GM18868 (cell line): ENCODE measurements around the gene SORCS3.

Experiments
- ATAC-seq: cut with Tn5 transposase; IDR thresholded peaks from one replicate; pipeline ENCODE4 v1.9.1; 2021; ENCODE audit warnings: mild to moderate bottlenecking, moderate library complexity; ENCODE audit not compliant: unreplicated experiment

Gene SORCS3

GRCh38 chr10:104642658-104643302, 1.7 kb downstream of the SORCS3 start:
- peak; percentile 42 for ATAC-seq

GRCh38 chr10:104643303-104643663, 2.2 kb downstream of the SORCS3 start:
- ATAC-seq: no peak

GRCh38 chr10:104646146-104646545, 5.1 kb downstream of the SORCS3 start:
- ATAC-seq: no peak

- ATAC-seq: no peak
These were observed 7.3 kb downstream of the SORCS3 start for GRCh38 chr10:104648421-104648820.

DNA sequence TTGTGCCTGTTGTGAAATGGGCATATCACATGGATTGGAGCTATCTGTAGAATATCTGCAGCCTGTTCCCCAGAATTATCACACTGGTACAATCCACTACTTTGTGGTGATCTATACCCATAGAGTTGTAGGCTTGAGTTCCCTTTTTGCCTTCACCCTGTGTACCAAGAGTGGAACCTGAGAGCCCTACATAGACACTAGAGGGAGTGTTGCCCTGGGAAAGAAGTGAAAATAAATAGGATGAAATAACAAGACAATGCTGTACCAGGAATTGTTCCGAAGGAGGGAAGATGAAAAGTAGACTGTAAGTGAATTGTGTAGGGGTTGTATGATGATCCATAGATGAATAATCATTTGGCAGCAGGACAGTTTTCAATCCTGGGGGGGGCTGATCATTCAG, 9.0 kb downstream of the SORCS3 start:
- no peak for ATAC-seq

- ATAC-seq: no peak
These were observed 9.7 kb downstream of the SORCS3 start for GRCh38 chr10:104650635-104651331.

DNA sequence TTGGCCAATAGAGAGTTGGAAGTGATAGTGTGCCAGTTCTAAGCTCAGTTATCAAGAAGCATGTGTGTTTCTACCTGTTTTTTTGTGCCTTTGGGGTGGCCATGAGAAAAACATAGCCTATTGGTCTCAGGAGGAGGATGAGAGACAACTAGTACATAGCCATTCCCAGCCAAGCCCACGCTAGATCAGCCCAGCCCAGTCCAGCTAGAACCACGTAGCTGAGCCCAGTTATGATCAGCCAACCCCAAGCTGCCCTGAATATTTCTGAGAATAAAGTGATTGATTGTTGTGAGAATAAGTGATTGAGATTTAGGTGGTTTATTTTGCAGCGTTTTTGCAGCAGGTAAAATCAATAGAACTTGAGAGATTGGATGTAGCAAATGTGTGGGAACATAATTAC, 15.9 kb downstream of the SORCS3 start:
- no peak for ATAC-seq

DNA sequence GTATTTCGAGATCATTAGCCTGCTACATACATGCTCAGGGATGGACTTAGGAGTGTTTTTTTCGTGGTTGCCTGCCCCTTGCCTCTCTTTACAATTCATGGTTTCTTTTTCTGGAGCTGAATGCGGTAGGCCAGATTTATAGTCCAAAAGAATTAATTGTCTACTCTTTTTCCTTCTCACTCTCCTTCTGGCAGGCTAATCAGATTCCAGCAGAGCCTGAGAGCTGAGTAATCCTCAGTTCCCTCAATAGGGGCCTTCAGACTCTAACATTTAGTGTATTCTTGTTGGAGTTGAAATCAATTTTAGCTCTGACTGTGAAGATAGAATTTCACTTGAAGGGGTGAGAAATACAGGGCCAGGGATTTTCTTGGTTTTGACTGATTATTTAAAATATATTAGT, 16.4 kb downstream of the SORCS3 start:
- ATAC-seq: no peak

DNA sequence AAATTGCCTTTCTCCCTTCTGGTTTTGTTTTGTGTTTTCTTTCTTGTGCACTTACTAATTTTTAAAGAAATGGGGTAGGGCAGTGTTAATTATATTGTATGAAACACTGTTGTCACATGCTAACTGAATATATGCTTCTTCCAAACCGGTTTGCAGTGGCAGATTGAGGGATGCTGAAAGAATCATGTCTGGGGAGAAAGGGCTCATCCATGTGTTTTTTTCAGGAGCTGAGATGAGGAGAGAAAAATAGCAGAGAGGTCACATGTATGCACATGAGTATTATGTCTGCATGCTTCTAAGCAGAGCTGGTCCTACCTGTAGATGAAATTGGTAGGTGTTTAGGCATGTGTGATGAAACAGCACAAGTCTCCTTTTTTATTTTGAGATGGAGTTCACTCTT, 17.0 kb downstream of the SORCS3 start:
- no peak for ATAC-seq

DNA sequence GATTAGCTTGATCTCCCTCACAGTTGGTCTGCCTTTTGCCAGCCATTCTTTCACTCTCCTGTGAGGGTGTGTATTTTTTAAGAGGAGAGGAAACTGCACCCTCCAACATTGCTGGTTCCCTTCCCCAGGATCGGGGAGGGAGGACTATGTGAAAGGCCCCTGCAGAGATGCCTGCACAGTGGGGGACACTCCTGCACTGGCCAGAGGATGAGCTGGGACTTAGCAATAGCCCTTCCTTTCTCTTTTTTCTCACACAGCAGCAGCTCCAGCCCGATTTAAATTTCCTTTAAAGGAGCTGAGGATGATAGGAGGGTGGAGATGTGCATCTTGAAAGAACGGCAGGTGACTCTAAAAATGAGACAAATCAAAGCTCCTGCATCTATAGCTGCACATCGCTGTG, 18.7 kb downstream of the SORCS3 start:
- no peak for ATAC-seq

DNA sequence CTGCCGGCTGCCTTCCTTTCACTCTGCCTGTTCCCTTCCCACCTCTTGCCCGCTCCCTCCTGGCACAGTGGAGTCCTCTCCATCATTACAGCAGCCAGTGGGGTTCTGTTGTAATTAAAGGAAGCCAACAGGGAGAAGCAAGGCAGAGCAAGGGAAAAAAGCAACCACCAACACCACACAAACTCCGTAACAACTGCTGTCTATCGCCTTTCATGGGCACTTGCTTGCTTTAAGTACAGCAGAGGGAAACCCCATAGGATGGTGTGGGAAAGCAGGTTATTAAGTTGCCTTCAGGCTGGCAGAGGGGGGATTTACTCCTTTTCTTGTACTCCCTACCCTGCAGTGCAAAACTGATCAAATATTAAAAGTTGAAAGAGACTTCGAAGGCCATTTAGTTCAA, 22.0 kb downstream of the SORCS3 start:
- ATAC-seq: no peak

GRCh38 chr10:104663563-104663962, 22.5 kb downstream of the SORCS3 start:
- no peak for ATAC-seq

DNA sequence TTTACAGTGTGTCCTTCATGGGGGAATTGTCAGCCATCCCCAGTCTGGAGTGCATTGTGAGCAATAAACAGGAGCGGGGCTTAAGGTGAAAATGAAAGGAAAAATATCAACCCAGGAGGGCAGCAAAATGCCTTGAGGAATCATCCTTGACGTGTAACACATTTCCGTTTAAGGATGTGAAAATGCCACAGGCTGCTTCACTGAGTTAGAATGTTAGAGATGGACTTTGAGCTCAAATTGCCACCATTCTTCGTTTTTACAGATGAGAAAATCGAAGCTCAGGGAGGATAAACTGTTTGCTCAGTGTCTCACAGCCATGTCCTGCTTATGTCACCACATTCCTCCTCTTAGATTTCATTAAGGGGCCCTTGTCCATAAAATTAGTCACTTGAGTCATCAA, 23.1 kb downstream of the SORCS3 start:
- ATAC-seq: no peak

DNA sequence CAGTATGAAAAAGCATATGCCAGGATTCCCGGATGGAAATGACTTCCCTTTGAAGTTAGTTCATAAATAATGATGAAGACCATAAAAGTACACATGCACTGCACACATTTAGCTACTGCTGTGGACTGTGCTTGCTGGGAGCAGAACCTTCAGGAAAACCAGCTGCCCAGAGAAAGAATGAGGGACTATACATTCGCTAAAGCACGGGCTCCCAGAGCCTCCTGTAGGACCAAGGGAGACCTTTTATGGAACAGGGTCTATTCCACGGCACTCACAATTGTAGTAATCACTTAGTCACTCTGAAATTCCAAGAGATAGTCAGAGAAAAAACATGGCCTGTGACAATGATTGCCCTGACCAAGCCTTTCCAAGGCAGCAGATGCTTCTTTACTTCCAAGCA, 24.1 kb downstream of the SORCS3 start:
- ATAC-seq: no peak

DNA sequence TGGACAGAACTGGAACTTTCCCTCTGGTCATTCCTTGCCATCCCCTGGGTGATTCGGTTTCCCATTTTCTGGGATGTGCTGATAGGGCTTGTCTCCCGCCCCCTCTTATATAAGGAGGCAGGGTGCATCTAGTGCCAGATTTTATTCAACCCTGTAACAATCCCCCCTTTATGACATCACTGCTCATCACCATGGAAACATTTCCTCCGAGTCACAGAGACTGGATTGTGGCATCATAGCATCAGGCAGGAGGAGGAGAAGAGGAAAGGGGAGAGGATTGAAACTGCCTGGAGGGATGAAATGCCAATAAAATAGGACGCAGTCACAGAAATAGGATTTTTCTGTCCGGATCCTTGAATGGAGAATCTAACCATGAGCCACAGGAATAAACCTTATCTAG, 25.0 kb downstream of the SORCS3 start:
- no peak for ATAC-seq

GRCh38 chr10:104676874-104677273, 35.8 kb downstream of the SORCS3 start:
- no peak for ATAC-seq

DNA sequence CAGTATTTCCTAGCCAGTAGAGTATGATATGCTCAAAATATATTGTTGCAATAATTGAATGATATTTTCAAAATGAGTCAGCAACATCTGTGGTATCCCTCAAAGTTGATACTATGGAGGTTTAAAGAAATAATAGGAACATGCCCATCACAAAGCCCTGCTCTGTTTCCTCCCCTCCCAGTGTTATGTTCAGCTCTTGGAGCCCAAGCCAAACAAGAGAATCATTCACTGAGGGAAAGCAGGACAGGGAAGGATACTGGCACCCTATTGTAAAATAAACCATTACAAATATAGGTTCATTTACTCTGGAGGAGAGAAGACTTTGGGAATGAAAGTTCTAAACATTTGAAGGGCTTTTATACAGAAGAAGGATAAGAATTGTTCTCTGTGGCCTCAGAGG, 37.6 kb downstream of the SORCS3 start:
- no peak for ATAC-seq

- no peak for ATAC-seq
These were observed 39.6 kb downstream of the SORCS3 start for GRCh38 chr10:104680467-104681401.

DNA sequence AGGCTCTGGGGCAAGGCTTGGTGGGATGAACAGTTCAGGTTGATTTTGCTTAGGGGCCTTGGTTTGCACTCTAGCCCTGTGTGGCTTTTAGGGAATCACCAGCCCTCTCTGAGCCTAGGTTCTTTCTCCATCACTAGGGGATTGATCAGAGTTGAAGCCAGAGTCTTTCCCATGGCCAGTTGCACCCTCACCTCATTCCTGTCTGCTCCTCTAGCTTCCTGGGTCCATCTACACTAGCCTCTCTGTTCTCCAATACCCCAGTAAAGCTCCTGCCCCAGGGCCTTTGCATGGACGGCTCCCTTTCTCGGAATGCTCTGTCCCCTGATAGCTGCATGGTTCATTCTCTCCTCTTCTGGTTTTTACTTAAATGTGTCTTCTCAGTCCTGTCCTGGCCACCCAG, 40.4 kb downstream of the SORCS3 start:
- ATAC-seq: no peak

DNA sequence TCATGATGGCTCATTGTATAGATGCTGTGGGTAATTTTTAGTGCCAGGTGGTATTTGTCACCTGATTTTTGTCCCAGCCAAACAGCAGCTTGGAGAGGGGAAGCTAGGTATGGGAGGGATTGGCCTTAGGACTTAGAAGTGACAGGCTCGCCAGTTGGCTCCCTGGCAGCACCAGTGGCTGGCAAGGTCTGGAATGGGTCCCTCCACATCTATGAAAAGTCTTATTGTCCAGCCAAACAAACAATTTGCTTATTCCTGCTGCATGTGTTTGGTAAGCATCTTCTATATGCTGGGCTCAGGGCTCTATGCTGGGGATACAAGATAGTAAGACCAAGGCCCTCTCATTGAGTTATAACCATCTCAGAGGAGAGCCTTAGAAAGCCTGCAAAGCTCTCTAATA, 42.5 kb downstream of the SORCS3 start:
- no peak for ATAC-seq

GRCh38 chr10:104686829-104687228, 45.7 kb downstream of the SORCS3 start:
- no peak for ATAC-seq
